ENCODE data around the gene VWA3B.

GRCh38 chr2:98311090-98311489, 224.1 kb downstream of the VWA3B start:
- TF ChIP-seq CTCF (IDR thresholded peaks at IDR 0.05; ENCODE audit: extremely low read depth in 1 of 2, insufficient read depth in 1 of 2, low read depth in 1 of 2, low read length in 2 of 2) (no peak), EZH2 (IDR thresholded peaks at IDR 0.05; ENCODE audit: borderline replicate concordance, low read depth, low read length, severe bottlenecking) (no peak), FOS (IDR thresholded peaks at IDR 0.05; ENCODE audit: borderline replicate concordance, insufficient read depth, low read length) (no peak), GATA2 (IDR thresholded peaks at IDR 0.05; ENCODE audit: insufficient read depth, insufficient read length, low read depth, low read length) (no peak), POLR2A (IDR thresholded peaks at IDR 0.05; ENCODE audit: low read depth, low read length) (no peak), POLR2AphosphoS5 (IDR thresholded peaks at IDR 0.05; ENCODE audit: insufficient read depth, low read depth, low read length) (no peak), MAX (IDR thresholded peaks at IDR 0.05; ENCODE audit: insufficient read depth, insufficient read length) (no peak)

Data from endothelial cell of umbilical vein (primary cell).